T47D (cell line): ENCODE data around the gene DCDC2B.

Experiments
- DNase-seq, 2 experiments: peaks; one replicate each; pipeline versions ENCODE4 v3.0.0 to v3.0.0-alpha.2; 2011 to 2012; ENCODE audit warnings: low read depth in 1 of 2, low spot score in 1 of 2
- JUND ChIP-seq: IDR thresholded peaks from 2 replicates; pipeline ENCODE4 v1.6.1; 2012; ENCODE audit warnings: low read depth
- in situ Hi-C: cut with HindIII; loops from 2 replicates; pipeline ENCODE4 v1.10.0; 2016; ENCODE audit warnings: low sequenced_read_pairs, low pct_unique_long_range_greater_than_20kb

The DCDC2B gene

GRCh38 chr1:32182060-32182459, 26.8 kb upstream of the DCDC2B start:
- in situ Hi-C loops, result no loop called here
- no peak for TF ChIP-seq JUND
- no peak for DNase-seq

GRCh38 chr1:32184650-32185049, 24.2 kb upstream of the DCDC2B start:
- in situ Hi-C loops, result no loop called here
- no peak for TF ChIP-seq JUND
- DNase-seq, result no peak

GRCh38 chr1:32186077-32186476, 22.8 kb upstream of the DCDC2B start:
- in situ Hi-C loops, result no loop called here
- no peak for TF ChIP-seq JUND
- DNase-seq, result no peak

- in situ Hi-C loops, result no loop called here
- no peak for TF ChIP-seq JUND
- no peak for DNase-seq
Measured at GRCh38 chr1:32186491-32186890, 22.4 kb upstream of the DCDC2B start.

- no peak for DNase-seq
- in situ Hi-C loops, result no loop called here
- TF ChIP-seq JUND, result no peak
Measured at GRCh38 chr1:32187850-32188249, 21.0 kb upstream of the DCDC2B start.

- no peak for TF ChIP-seq JUND
- in situ Hi-C loops, result no loop called here
Measured at GRCh38 chr1:32192220-32192948, 16.5 kb upstream of the DCDC2B start.

GRCh38 chr1:32194984-32195383, 13.9 kb upstream of the DCDC2B start:
- no peak for DNase-seq
- TF ChIP-seq JUND, result no peak
- in situ Hi-C loops, result no loop called here

More at GRCh38 chr1:32192220-32192948, 16.5 kb upstream of the DCDC2B start:
- DNase-seq, result no peak

- in situ Hi-C loops, result no loop called here
- DNase-seq, result no peak
- TF ChIP-seq JUND, result no peak
Measured at GRCh38 chr1:32195531-32195930, 13.4 kb upstream of the DCDC2B start.

GRCh38 chr1:32195972-32196823, 12.7 kb upstream of the DCDC2B start:
- in situ Hi-C loops, result no loop called here
- no peak for TF ChIP-seq JUND
- DNase-seq, result no peak

GRCh38 chr1:32197074-32197473, 11.8 kb upstream of the DCDC2B start:
- no peak for TF ChIP-seq JUND
- no peak for DNase-seq
- in situ Hi-C loops, result no loop called here

- in situ Hi-C loops, result no loop called here
- TF ChIP-seq JUND, result no peak
- DNase-seq, result no peak
Measured at GRCh38 chr1:32197837-32198236, 11.1 kb upstream of the DCDC2B start.

GRCh38 chr1:32198237-32199042, 10.4 kb upstream of the DCDC2B start:
- in situ Hi-C loops, result no loop called here
- no peak for DNase-seq
- no peak for TF ChIP-seq JUND

- TF ChIP-seq JUND, result no peak
- in situ Hi-C loops, result no loop called here
- DNase-seq, result no peak
Measured at GRCh38 chr1:32199043-32199716, 9.7 kb upstream of the DCDC2B start.
